ENCODE data around the gene KLHL26.

DNA sequence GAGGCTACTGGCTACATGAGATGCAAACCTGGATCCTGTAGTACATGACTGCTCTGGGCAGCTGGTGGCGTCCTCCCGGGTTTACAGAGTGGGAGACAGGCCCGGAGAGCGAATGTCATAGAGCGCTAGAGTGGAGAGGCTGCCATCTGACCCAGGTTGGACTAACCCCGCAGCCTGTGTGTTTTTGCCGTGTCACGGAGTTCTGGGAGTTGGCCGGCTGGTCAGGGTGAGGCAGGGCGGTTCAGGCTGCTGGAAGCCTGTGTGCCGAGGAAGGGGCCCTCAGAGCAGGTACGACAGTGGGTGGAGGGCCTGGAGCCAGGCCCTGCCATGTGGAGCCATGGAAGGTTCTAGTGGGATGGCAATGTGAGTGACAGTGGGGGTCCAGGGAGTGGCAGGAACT, 59.2 kb downstream of the KLHL26 start:
- TF ChIP-seq, protein P1, sequence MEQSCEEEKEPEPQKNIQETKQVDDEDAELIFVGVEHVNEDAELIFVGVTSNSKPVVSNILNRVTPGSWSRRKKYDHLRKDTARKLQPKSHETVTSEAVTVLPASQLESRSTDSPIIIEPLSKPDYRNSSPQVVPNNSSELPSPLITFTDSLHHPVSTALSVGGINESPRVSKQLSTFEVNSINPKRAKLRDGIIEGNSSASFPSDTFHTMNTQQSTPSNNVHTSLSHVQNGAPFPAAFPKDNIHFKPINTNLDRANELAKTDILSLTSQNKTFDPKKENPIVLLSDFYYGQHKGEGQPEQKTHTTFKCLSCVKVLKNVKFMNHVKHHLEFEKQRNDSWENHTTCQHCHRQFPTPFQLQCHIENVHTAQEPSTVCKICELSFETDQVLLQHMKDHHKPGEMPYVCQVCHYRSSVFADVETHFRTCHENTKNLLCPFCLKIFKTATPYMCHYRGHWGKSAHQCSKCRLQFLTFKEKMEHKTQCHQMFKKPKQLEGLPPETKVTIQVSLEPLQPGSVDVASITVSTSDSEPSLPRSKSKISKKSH (CRISPR knock-in tag; IDR thresholded peaks at IDR 0.05): no peak
- TF ChIP-seq, protein P2, sequence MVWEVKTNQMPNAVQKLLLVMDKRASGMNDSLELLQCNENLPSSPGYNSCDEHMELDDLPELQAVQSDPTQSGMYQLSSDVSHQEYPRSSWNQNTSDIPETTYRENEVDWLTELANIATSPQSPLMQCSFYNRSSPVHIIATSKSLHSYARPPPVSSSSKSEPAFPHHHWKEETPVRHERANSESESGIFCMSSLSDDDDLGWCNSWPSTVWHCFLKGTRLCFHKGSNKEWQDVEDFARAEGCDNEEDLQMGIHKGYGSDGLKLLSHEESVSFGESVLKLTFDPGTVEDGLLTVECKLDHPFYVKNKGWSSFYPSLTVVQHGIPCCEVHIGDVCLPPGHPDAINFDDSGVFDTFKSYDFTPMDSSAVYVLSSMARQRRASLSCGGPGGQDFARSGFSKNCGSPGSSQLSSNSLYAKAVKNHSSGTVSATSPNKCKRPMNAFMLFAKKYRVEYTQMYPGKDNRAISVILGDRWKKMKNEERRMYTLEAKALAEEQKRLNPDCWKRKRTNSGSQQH (CRISPR knock-in tag; IDR thresholded peaks at IDR 0.05): no peak
- TF ChIP-seq HCFC1 (IDR thresholded peaks at IDR 0.05; ENCODE audit: low read depth, low read length) (no peak), ATF3 (IDR thresholded peaks at IDR 0.05) (no peak), ATF3 (CRISPR knock-in tag; conservative IDR thresholded peaks at IDR 0.05) (no peak), EGR1 (conservative IDR thresholded peaks at IDR 0.05) (no peak), ZNF644 (tag; IDR thresholded peaks at IDR 0.05; ENCODE audit: low read depth) (no peak), MXI1 (IDR thresholded peaks at IDR 0.05; ENCODE audit: low read depth, low read length) (no peak), CTCF (IDR thresholded peaks at IDR 0.05 in 2 of 3, conservative IDR thresholded peaks at IDR 0.05 in 1 of 3; ENCODE audit: insufficient read depth in 2 of 3, low read depth in 1 of 3, low read length in 3 of 3) (peak; percentile 7 to 27 (median 21); a peak in 2 of 6 replicates)
